GM19099 (cell line): ENCODE results near the gene NAGLU.

Experiments used
- POLR2A ChIP-seq: IDR thresholded peaks from 3 replicates; pipeline ENCODE4 v1.6.1; 2011; ENCODE audit warnings: low read depth; ENCODE audit not compliant: insufficient read length; ENCODE audit errors: extremely low read depth

Gene NAGLU

GRCh38 chr17:42535155-42536047 lies 640 bp upstream of the NAGLU start:
- TF ChIP-seq POLR2A: no peak

GRCh38 chr17:42536372-42537155 lies 523 bp downstream of the NAGLU start:
- TF ChIP-seq POLR2A: no peak

- TF ChIP-seq POLR2A: no peak
Observed at GRCh38 chr17:42537156-42537805, 1.2 kb downstream of the NAGLU start.

- TF ChIP-seq POLR2A: no peak
Observed at GRCh38 chr17:42537826-42538451, 1.9 kb downstream of the NAGLU start.

GRCh38 chr17:42538482-42538881 lies 2.4 kb downstream of the NAGLU start:
- no peak for TF ChIP-seq POLR2A

- TF ChIP-seq POLR2A: no peak
Observed at GRCh38 chr17:42541041-42541833, 5.2 kb downstream of the NAGLU start.

- no peak for TF ChIP-seq POLR2A
Observed at GRCh38 chr17:42543190-42544079, 7.4 kb downstream of the NAGLU start.

- no peak for TF ChIP-seq POLR2A
Observed at GRCh38 chr17:42544874-42545283, 8.8 kb downstream of the NAGLU start.

GRCh38 chr17:42547001-42547461 lies 11.0 kb downstream of the NAGLU start:
- no peak for TF ChIP-seq POLR2A

GRCh38 chr17:42547698-42548069 lies 11.6 kb downstream of the NAGLU start:
- TF ChIP-seq POLR2A: no peak

- peak; percentile 5 for TF ChIP-seq POLR2A
Observed at GRCh38 chr17:42548070-42548837, 12.2 kb downstream of the NAGLU start.

GRCh38 chr17:42548993-42549755 lies 13.1 kb downstream of the NAGLU start:
- no peak for TF ChIP-seq POLR2A
